Activated CD8-positive, alpha-beta T cell treated with anti-CD3 and anti-CD28 coated beads for 36 hours (primary cell): ENCODE data around the gene PPP2R3B. TPM values are rescaled to one million over a fixed set of nuclear protein-coding genes. Genes with fewer than 3 reads are reported as not detected.
"Not testable (repeated sequence)": the region's sequence is repeated elsewhere in the genome, so short reads cannot be mapped to it uniquely, and the experiment has no call there.

Source experiments
- ATAC-seq: fragments of 200-7000 bp; cut with Tn5 transposase; one replicate; pipeline ENCODE4 v1.10.0; 2021; ENCODE audit warnings: mild to moderate bottlenecking, moderate library complexity
- CTCF ChIA-PET: fragments of 350-600 bp; sonication (Branson Sonifier 250); formaldehyde crosslinking; loops from one replicate; lab custom pipeline; 2021; ENCODE audit warnings: antibody characterized with exemption; lab: Charles Lee
- POLR2A ChIA-PET: fragments of 350-600 bp; sonication (Branson Sonifier 250); formaldehyde crosslinking; loops from one replicate; lab custom pipeline; 2021; ENCODE audit warnings: antibody characterized with exemption; lab: Charles Lee
- DNase-seq: peaks from one replicate; pipeline ENCODE4 v3.0.0-alpha.2; 2020
- H3K27ac Mint-ChIP-seq: one replicate; pipeline ENCODE4 v1.8.0; 2021; ENCODE audit warnings: mild to moderate bottlenecking, mixed read lengths
- H3K27me3 Mint-ChIP-seq: one replicate; pipeline ENCODE4 v1.8.0; 2021; ENCODE audit warnings: mixed read lengths
- H3K36me3 Mint-ChIP-seq: one replicate; pipeline ENCODE4 v1.8.0; 2021; ENCODE audit warnings: low read depth, mixed read lengths
- H3K4me1 Mint-ChIP-seq: one replicate; pipeline ENCODE4 v1.8.0; 2021; ENCODE audit warnings: low read depth, mixed read lengths
- H3K4me3 Mint-ChIP-seq: one replicate; pipeline ENCODE4 v1.8.0; 2021; ENCODE audit warnings: mild to moderate bottlenecking, moderate library complexity, mixed read lengths
- H3K9me3 Mint-ChIP-seq: one replicate; pipeline ENCODE4 v1.8.0; 2021; ENCODE audit warnings: mixed read lengths
- intact Hi-C: fragments of 100-400 bp; cut with micrococcal nuclease; formaldehyde crosslinking; loops from one replicate; pipeline ENCODE4 v1.10.0; 2022
- total RNA-seq, 2 experiments: library from RNA; stranded (reverse); gene quantifications; one replicate each; pipeline ENCODE4 v1.2.3, GENCODE V29; 2021
- TF ChIP-seq, protein P1 (sequence below): fragments of 200-600 bp; IDR thresholded peaks from one replicate; pipeline ENCODE4 v1.8.0; 2022; ENCODE audit warnings: antibody characterized with exemption, mild to moderate bottlenecking

The PPP2R3B gene
- total RNA-seq, 2 experiments from 2014 or later, result 44.9 to 45.7 TPM

DNA sequence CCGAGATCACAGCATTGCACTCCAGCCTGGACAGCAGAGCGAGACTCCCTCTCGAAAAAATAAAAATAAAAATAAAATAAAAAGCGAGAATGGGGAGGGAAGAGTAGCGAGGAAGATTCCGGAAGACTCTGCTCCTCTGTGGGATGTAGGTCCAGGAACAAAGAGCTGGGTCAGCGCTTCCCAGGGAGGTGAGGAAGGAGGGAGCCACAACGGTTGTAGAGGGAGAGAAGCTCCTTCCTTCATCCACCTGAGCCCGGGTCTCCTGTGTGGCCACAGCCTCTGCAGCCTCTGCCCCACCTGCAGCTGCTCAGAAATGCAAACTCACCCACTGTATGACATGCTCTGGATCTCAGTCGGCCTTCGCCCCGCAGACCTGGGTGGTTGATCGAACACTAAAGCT, 3.8 kb upstream of the PPP2R3B start:
- Mint-ChIP-seq H3K4me3 (no peak overlapping the region), H3K4me1 (peaks cover 6% of the 10 kb centered on the region), H3K27ac (no peak overlapping the region), H3K9me3 (no peaks in the 10 kb centered on the region), H3K36me3 (no peaks in the 10 kb centered on the region), H3K27me3 (no peaks in the 10 kb centered on the region)
- POLR2A ChIA-PET, result no interaction called here
- CTCF ChIA-PET, result no interaction called here
- DNase-seq (no peak), ATAC-seq (no peak)
- TF ChIP-seq, protein P1, sequence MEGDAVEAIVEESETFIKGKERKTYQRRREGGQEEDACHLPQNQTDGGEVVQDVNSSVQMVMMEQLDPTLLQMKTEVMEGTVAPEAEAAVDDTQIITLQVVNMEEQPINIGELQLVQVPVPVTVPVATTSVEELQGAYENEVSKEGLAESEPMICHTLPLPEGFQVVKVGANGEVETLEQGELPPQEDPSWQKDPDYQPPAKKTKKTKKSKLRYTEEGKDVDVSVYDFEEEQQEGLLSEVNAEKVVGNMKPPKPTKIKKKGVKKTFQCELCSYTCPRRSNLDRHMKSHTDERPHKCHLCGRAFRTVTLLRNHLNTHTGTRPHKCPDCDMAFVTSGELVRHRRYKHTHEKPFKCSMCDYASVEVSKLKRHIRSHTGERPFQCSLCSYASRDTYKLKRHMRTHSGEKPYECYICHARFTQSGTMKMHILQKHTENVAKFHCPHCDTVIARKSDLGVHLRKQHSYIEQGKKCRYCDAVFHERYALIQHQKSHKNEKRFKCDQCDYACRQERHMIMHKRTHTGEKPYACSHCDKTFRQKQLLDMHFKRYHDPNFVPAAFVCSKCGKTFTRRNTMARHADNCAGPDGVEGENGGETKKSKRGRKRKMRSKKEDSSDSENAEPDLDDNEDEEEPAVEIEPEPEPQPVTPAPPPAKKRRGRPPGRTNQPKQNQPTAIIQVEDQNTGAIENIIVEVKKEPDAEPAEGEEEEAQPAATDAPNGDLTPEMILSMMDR, result no peak
- intact Hi-C loops, result no loop called here

DNA sequence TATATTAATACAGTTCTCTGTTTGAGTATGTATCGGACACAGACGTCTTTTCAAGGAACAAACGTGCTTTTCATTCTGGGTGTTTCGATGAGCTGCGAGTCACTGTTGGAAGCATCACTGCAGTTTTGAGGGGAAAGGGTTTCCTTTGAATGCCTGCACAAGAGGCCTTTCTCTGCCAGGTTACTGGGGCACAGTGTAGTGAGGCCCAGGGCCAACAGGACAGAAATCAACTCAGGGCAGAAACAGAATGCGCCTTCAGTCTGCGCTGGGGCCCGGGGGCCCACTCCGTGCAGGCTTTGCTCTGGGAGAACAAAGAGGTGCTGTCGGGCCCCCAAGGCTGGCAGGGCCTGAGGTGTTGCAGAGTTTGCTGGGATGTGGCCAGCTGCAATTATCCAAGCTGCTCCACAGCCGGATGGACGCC, 2.3 kb upstream of the PPP2R3B start:
- TF ChIP-seq, protein P1, result no peak
- DNase-seq (no peak), ATAC-seq (no peak)
- intact Hi-C loops, result no loop called here
- Mint-ChIP-seq H3K9me3 (no peaks in the 10 kb centered on the region), H3K4me1 (peaks cover 8% of the 10 kb centered on the region), H3K36me3 (no peaks in the 10 kb centered on the region), H3K27me3 (no peaks in the 10 kb centered on the region), H3K27ac (peak overlapping the region; percentile 20), H3K4me3 (no peak overlapping the region)
- ChIA-PET POLR2A (no interaction called here), CTCF (no interaction called here)

DNA sequence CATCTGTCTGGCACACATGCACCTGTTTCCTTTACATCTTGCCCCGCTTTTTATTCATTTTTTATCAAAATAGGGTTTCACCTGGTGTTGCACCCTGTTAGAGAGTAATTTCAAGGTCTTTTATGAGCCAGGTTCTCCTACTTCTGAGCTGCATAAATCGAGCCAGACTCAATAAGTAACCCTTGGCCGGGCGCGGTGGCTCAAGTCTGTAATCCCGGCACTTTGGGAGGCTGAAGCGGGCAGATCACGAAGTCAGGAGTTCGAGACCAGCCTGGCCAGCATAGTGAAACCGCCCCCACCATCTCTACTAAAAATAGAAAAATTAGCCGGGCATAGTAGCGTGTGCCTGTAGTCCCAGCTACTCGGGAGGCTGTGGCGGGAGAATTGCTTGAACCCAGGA, 1.0 kb upstream of the PPP2R3B start:
- intact Hi-C loops, result no loop called here
- peak overlapping the region; percentile 77 for H3K4me3 Mint-ChIP-seq
- DNase-seq, result no peak
- ATAC-seq, result no peak
- peaks cover 11% of the 10 kb centered on the region for H3K4me1 Mint-ChIP-seq
- CTCF ChIA-PET, result no interaction called here
- H3K27me3 Mint-ChIP-seq, result no peaks in the 10 kb centered on the region
- no peaks in the 10 kb centered on the region for H3K36me3 Mint-ChIP-seq
- H3K9me3 Mint-ChIP-seq, result no peaks in the 10 kb centered on the region
- H3K27ac Mint-ChIP-seq, result peak overlapping the region; percentile 99
- TF ChIP-seq, protein P1, result no peak
- POLR2A ChIA-PET, result no interaction called here

DNA sequence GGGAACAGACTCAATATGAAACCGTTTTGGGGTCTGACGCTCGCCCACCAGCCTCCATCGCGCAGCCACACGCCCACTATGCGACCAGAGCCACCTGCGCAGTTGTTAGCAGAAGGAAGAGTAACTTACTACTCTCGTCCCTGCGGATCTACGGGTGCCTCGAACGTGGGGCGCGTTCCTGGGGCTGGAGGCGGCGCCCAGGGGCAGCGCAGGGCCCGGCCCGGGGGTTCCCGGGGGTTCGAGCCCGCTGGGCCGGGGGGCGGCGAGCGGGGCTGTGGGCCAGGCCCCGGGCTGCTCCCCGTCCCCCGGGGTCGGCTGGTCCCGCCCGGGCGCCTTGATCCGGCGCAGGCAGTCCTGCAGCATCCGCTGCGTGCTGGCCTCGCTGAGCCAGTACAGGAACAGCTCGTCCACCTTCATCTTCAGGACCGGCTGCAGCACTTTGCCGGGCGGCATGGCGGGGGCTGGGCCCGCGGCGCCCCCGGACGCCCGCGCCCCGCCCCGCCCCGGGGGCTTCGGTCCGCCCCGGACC, 404 bp downstream of the PPP2R3B start:
- H3K27me3 Mint-ChIP-seq, result no peaks in the 10 kb centered on the region
- DNase-seq (peak; percentile 83), ATAC-seq (peak; percentile 28)

DNA sequence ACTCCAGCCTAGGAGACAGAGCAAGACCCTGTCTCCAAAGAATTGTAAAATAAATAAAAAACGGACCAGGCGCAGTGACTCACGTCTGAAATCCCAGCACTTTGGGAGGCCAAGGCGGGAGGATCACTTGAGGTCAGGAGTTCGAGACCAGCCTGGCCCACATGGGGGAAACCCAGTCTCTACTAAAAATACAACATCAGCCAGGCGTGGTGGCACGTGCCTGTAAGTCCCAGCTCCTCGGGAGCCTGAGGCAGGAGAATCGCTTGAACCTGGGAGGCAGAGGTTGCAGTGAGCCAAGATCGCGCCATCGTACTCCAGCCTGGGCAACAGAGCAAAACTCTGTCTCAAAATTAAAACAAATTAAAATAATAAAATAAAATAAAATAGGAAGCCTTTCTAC, 971 bp downstream of the PPP2R3B start:
- H3K9me3 Mint-ChIP-seq, H3K27me3 Mint-ChIP-seq, H3K27ac Mint-ChIP-seq, H3K36me3 Mint-ChIP-seq, ATAC-seq, POLR2A ChIA-PET, CTCF ChIA-PET, intact Hi-C loops: not testable (repeated sequence)
- peak; percentile 21 for DNase-seq
- peaks cover 15% of the 10 kb centered on the region for H3K4me1 Mint-ChIP-seq
- H3K4me3 Mint-ChIP-seq, result peak overlapping the region; percentile 66

More for the DNA sequence above, 404 bp downstream of the PPP2R3B start:
- H3K27ac Mint-ChIP-seq, result no peak overlapping the region
- TF ChIP-seq, protein P1, result no peak
- no peaks in the 10 kb centered on the region for H3K36me3 Mint-ChIP-seq
- ChIA-PET CTCF (no interaction called here), POLR2A (no interaction called here)
- no peaks in the 10 kb centered on the region for H3K9me3 Mint-ChIP-seq
- H3K4me1 Mint-ChIP-seq, result peaks cover 15% of the 10 kb centered on the region
- intact Hi-C loops, result no loop called here
- H3K4me3 Mint-ChIP-seq, result peak overlapping the region; percentile 66
